Activated CD8-positive, alpha-beta memory T cell treated with anti-CD3 and anti-CD28 coated beads for 36 hours (primary cell): Measurements from ENCODE around the gene FES. TPM values are rescaled to one million over a fixed set of nuclear protein-coding genes. Genes with fewer than 3 reads are reported as not detected.
"Not testable (repeated sequence)": the region's sequence is repeated elsewhere in the genome, so short reads cannot be mapped to it uniquely, and the experiment has no call there.

ENCODE experiments used
- CTCF ChIA-PET: fragments of 350-600 bp; sonication (Branson Sonifier 250); formaldehyde crosslinking; loops from one replicate; lab custom pipeline; 2021; ENCODE audit warnings: antibody characterized with exemption; lab: Charles Lee
- POLR2A ChIA-PET: fragments of 350-600 bp; sonication (Branson Sonifier 250); formaldehyde crosslinking; loops from one replicate; lab custom pipeline; 2021; ENCODE audit warnings: antibody characterized with exemption; lab: Charles Lee
- total RNA-seq, 2 experiments: library from RNA; stranded (reverse); gene quantifications; one replicate each; pipeline ENCODE4 v1.2.3, GENCODE V29; 2021

FES gene
- total RNA-seq, 2 experiments from 2014 or later: 3.4 to 3.5 TPM

DNA sequence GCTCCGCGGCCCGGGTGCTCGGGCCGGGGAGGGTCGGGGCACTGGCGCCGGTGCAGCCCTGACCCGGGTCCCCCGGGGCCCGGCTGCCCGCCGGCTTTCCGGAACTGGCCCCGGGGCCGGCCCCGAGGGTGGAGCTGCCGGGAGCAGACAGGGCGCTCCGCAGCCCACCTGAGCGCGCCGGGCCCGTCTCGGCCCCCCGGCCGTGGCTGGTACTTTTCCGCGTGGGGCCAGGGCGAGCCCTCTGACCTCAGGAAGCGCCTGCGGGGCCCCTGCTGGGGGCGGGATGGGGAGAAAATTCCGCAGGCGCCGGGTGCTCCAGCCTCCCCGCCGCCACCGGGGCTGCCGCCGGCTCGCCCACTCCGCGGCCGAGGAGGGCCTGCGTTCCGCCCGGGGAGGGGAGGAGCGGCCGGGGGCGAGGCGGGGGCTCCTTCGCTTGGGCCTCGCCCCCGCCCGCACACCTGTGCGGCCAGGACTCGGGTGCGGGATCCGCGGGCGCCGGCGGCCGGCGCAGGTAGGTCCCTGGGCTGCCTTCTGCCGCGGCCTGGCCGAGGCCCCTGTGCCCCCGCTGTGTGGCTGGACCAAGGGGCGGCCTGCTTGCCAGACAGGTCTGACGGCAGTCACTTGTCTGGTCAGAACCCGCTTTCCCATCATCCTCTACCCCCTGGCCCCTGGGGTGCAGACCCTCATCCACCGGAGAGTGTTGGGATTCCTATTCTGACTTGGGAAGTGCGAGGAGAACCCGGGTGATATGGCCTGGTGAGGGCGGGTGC is 12.4 kb upstream of the FES start:
- CTCF ChIA-PET: no interaction called here
- POLR2A ChIA-PET: interaction anchor here (0.6 to 2.4 kb wide), 4 partner anchors 31 to 63 kb away, joined by 3 to 12 read pairs (median 4); partner anchors contain the start of genes MAN2A2 and UNC45A

- CTCF ChIA-PET: interaction anchor here (2.5 kb wide), 1 partner anchor 13 kb away, joined by 17 read pairs; the partner anchor contains the start of gene FES
- POLR2A ChIA-PET: interaction anchor here (0.8 to 1.0 kb wide), 3 partner anchors 35 to 57 kb away, joined by 3 read pairs; no protein-coding TSS in a partner anchor
These were observed 11.7 kb upstream of the FES start for GRCh38 chr15:90872486-90873184.

DNA sequence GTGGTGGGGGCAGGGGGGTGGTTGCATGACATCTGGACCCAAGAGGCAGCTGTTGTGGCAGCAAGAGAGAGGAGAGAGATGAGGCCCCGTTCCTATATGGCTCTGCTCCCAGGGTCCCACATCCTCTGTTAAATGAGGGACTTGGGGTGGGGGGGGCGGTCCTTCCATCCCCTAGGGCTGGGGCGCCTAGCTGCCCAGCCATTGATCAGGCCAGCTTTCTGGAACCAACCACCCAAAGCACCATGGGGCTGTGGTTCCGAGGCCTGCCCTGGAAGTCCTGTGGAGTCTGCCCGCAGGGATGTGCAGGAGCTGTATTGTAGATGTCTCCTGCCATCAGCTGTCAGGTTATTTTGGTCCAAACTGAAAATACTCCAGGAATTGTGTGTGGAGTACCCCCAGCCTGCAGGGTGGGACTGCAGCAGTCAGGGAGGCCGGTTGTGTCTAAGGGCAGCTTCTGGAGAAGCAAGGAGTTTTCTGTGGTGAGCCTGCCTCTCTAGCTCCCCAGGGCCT is 10.8 kb upstream of the FES start:
- ChIA-PET CTCF (interaction anchor here (1.1 to 2.5 kb wide), 2 partner anchors 12 to 16 kb away, joined by 3 to 17 read pairs; partner anchors contain the start of gene FES), POLR2A (interaction anchor here (0.8 to 1.2 kb wide), 4 partner anchors 21 to 70 kb away, joined by 3 to 4 read pairs (median 3); no protein-coding TSS in a partner anchor)

- POLR2A ChIA-PET: interaction anchor here (0.7 to 1.2 kb wide), 4 partner anchors 12 to 70 kb away, joined by 3 to 4 read pairs (median 3); no protein-coding TSS in a partner anchor
These were observed 10.2 kb upstream of the FES start for GRCh38 chr15:90873998-90874605.

GRCh38 chr15:90874986-90875385 is 9.3 kb upstream of the FES start:
- CTCF ChIA-PET: interaction anchor here (0.9 to 2.5 kb wide), 3 partner anchors 10 to 58 kb away, joined by 3 to 17 read pairs (median 3); partner anchors contain the start of gene FES
- POLR2A ChIA-PET: not testable (repeated sequence)

More at GRCh38 chr15:90873998-90874605, 10.2 kb upstream of the FES start:
- CTCF ChIA-PET: interaction anchor here (0.9 to 2.5 kb wide), 3 partner anchors 11 to 59 kb away, joined by 3 to 17 read pairs (median 3); partner anchors contain the start of gene FES

DNA sequence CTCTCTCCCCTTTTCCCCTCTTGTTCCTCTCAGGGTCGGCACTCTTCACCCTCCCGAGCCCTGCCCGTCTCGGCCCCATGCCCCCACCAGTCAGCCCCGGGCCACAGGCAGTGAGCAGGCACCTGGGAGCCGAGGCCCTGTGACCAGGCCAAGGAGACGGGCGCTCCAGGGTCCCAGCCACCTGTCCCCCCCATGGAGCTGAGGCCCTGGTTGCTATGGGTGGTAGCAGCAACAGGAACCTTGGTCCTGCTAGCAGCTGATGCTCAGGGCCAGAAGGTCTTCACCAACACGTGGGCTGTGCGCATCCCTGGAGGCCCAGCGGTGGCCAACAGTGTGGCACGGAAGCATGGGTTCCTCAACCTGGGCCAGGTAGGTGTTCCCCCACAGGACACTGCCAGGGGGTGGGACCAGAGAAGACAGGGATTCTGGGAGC is 8.7 kb upstream of the FES start:
- ChIA-PET POLR2A (interaction anchor here (1.1 kb wide), 1 partner anchor 10 kb away, joined by 4 read pairs; no protein-coding TSS in a partner anchor), CTCF (interaction anchor here (1.6 kb wide), 1 partner anchor 26 kb away, joined by 3 read pairs; no protein-coding TSS in a partner anchor)

- POLR2A ChIA-PET: interaction anchor here (1.1 kb wide), 1 partner anchor 9 kb away, joined by 4 read pairs; no protein-coding TSS in a partner anchor
These were observed 8.3 kb upstream of the FES start for GRCh38 chr15:90876046-90876445.

DNA sequence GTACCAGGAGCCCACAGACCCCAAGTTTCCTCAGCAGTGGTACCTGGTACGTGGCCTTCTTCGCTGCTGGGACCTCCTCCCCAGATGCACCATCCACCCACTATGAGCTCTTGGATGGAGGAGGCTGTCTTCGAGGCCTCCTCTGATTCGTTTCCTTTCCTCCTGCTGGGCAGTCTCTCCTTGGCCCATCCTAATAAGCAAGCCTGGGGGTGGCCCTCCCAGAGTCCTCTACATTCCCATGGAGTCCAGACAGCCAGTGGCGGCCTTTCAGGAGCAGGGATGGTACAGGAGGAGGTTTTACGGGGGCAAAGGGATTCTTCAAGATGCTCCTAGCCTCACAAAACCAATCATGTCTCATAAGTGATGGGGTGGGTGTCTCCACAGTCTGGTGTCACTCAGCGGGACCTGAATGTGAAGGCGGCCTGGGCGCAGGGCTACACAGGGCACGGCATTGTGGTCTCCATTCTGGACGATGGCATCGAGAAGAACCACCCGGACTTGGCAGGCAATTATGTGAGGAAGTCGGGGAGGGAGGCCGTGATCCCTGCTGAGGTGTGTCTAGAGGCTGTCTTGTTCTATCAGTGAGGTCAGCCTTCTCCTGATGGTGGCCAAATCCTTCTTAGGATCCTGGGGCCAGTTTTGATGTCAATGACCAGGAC is 7.7 kb upstream of the FES start:
- ChIA-PET POLR2A (no interaction called here), CTCF (interaction anchor here (1.6 kb wide), 1 partner anchor 25 kb away, joined by 3 read pairs; no protein-coding TSS in a partner anchor)

More at GRCh38 chr15:90876046-90876445, 8.3 kb upstream of the FES start:
- CTCF ChIA-PET: interaction anchor here (1.6 kb wide), 1 partner anchor 25 kb away, joined by 3 read pairs; no protein-coding TSS in a partner anchor

DNA sequence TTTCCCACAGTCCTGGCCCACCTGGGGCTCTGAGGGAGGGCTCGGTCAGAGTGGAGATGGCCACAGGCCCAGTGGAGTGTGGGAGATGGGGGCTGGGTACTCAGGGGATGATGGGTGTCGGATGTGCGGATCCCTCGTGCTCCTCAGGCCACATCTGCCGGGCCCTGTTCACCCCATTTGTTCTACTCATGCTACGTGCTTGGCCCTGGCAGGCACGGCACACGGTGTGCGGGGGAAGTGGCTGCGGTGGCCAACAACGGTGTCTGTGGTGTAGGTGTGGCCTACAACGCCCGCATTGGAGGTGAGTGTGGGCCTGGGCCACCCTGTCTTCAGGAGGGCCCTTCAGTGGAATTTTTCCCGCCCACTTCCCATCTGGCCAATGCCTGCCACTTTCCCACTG is 7.0 kb upstream of the FES start:
- ChIA-PET POLR2A (no interaction called here), CTCF (no interaction called here)

DNA sequence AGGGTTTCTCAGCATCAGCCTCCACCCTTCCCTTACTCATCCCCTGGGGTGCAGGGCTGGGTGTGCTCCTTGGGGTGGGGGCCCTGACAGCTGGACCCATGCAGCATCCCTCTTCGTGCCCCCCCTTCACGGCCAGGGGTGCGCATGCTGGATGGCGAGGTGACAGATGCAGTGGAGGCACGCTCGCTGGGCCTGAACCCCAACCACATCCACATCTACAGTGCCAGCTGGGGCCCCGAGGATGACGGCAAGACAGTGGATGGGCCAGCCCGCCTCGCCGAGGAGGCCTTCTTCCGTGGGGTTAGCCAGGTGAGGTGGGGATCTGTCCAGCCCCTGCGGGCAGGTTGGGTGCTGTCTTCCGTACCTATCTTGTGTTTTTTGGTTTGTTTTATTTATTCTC is 6.3 kb upstream of the FES start:
- POLR2A ChIA-PET: no interaction called here
- CTCF ChIA-PET: no interaction called here

GRCh38 chr15:90878660-90879059 is 5.6 kb upstream of the FES start:
- CTCF ChIA-PET: no interaction called here
- POLR2A ChIA-PET: no interaction called here

- CTCF ChIA-PET: no interaction called here
- POLR2A ChIA-PET: no interaction called here
These were observed 4.5 kb upstream of the FES start for GRCh38 chr15:90879730-90880366.

DNA sequence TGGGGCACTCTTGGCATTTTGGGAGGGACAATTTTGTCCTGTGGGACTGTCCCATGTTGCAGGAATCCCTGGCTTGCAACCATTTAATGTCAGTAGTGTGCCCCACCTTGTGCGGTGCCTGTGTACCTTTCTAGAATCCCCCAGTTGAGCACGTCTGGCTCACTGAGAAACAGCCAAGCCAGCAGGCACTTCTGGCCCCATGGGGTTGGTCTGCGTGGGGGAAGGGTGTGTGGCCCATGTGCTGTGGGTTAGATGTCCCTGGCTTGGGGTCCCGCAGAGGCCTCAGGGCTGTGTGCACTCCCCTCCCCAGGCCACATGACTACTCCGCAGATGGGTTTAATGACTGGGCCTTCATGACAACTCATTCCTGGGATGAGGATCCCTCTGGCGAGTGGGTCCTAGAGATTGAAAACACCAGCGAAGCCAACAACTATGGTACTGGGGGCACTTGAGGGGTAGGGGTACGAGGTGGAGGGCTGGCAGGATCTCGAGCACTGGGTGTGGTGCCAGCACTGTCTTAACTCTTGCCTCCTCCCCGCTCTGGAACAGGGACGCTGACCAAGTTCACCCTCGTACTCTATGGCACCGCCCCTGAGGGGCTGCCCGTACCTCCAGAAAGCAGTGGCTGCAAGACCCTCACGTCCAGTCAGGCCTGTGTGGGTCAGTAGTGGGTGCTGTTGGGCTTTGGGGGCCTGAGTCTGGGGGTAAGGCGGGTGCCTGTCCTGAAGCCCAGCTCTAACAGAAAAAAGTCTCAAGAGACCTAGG is 3.7 kb upstream of the FES start:
- ChIA-PET POLR2A (interaction anchor here (0.6 kb wide), 1 partner anchor 44 kb away, joined by 4 read pairs; no protein-coding TSS in a partner anchor), CTCF (no interaction called here)

DNA sequence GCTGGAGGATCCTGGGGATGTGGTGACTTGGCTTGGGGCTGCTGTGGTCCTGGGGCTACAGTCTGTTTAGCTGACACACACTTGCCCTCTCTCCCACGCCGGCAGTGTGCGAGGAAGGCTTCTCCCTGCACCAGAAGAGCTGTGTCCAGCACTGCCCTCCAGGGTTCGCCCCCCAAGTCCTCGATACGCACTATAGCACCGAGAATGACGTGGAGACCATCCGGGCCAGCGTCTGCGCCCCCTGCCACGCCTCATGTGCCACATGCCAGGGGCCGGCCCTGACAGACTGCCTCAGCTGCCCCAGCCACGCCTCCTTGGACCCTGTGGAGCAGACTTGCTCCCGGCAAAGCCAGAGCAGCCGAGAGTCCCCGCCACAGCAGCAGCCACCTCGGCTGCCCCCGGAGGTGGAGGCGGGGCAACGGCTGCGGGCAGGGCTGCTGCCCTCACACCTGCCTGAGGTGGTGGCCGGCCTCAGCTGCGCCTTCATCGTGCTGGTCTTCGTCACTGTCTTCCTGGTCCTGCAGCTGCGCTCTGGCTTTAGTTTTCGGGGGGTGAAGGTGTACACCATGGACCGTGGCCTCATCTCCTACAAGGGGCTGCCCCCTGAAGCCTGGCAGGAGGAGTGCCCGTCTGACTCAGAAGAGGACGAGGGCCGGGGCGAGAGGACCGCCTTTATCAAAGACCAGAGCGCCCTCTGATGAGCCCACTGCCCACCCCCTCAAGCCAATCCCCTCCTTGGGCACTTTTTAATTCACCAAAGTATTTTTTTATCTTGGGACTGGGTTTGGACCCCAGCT is 2.9 kb upstream of the FES start:
- ChIA-PET POLR2A (interaction anchor here (0.6 kb wide), 1 partner anchor 43 kb away, joined by 4 read pairs; no protein-coding TSS in a partner anchor), CTCF (interaction anchor here (0.6 kb wide), 1 partner anchor 169 kb away, joined by 3 read pairs; no protein-coding TSS in a partner anchor)

GRCh38 chr15:90881978-90882721 is 2.2 kb upstream of the FES start:
- CTCF ChIA-PET: interaction anchor here (0.6 kb wide), 1 partner anchor 170 kb away, joined by 3 read pairs; no protein-coding TSS in a partner anchor
- POLR2A ChIA-PET: interaction anchor here (0.6 kb wide), 1 partner anchor 20 kb away, joined by 8 read pairs; no protein-coding TSS in a partner anchor
